ENCODE data around the gene ITGB4.

- TF ChIP-seq CTCF (IDR thresholded peaks at IDR 0.05) (no peak), EP300 (IDR thresholded peaks at IDR 0.05) (no peak), POLR2A (IDR thresholded peaks at IDR 0.05) (no peak), POLR2AphosphoS5 (IDR thresholded peaks at IDR 0.05) (no peak)
Measured at GRCh38 chr17:75706042-75706728, 15.1 kb upstream of the ITGB4 start.

Data from upper lobe of left lung (tissue), 4 donors.